NCI-H128 (cell line): ENCODE measurements around the gene DCAF12L1.

Source experiments
- DNase-seq: peaks from one replicate; lab custom pipeline; 2025; ENCODE audit not compliant: unreplicated experiment; lab: John Stamatoyannopoulos, UW

The DCAF12L1 gene

GRCh38 chrX:126552313-126553022 lies at the start of gene DCAF12L1:
Gene DCAF12L1, minus strand, starts transcription at chrX:126552814. Its CDS starts 206 bp downstream, at chrX:126552608.
- no peak for DNase-seq

- DNase-seq, result no peak
These were observed 28.3 kb upstream of the DCAF12L1 start for GRCh38 chrX:126580877-126581276.

- no peak for DNase-seq
These were observed 23.3 kb upstream of the DCAF12L1 start for GRCh38 chrX:126575911-126576310.

GRCh38 chrX:126557151-126557550 lies 4.5 kb upstream of the DCAF12L1 start:
- no peak for DNase-seq

- DNase-seq, result no peak
These were observed 795 bp downstream of the DCAF12L1 start for GRCh38 chrX:126551725-126552312.

GRCh38 chrX:126551306-126551705 lies 1.3 kb downstream of the DCAF12L1 start:
- no peak for DNase-seq

- DNase-seq, result no peak
These were observed 1.8 kb downstream of the DCAF12L1 start for GRCh38 chrX:126550816-126551215.

- DNase-seq, result no peak
These were observed 42.7 kb downstream of the DCAF12L1 start for GRCh38 chrX:126509923-126510322.
